H9 (cell line): ENCODE results near the gene ZNF487. TPM values are rescaled to one million over a fixed set of nuclear protein-coding genes. Genes with fewer than 3 reads are reported as not detected.
"Not testable (repeated sequence)": the region's sequence is repeated elsewhere in the genome, so short reads cannot be mapped to it uniquely, and the experiment has no call there.

ENCODE experiments used
- DNase-seq: peaks from one replicate; pipeline ENCODE4 v3.0.0-alpha.2; 2017
- H2AFZ ChIP-seq: one replicate; pipeline ENCODE4 v1.6.1; 2013; ENCODE audit warnings: mild to moderate bottlenecking, low read length, control low read depth, moderate library complexity
- H2AK5ac ChIP-seq: 2 replicates; pipeline ENCODE4 v1.6.1; 2013; ENCODE audit warnings: low read length, control low read depth, mixed read lengths; ENCODE audit not compliant: insufficient read length
- H2BK120ac ChIP-seq: one replicate; pipeline ENCODE4 v1.6.1; 2013; ENCODE audit warnings: low read depth, mild to moderate bottlenecking, low read length, control low read depth, inconsistent platforms; ENCODE audit not compliant: poor library complexity, severe bottlenecking
- H2BK12ac ChIP-seq: 2 replicates; pipeline ENCODE4 v1.6.1; 2013; ENCODE audit warnings: low read length, control low read depth, mixed read lengths, low read depth; ENCODE audit not compliant: insufficient read length
- H2BK15ac ChIP-seq: 2 replicates; pipeline ENCODE4 v1.6.1; 2013; ENCODE audit warnings: low read depth, low read length, control low read depth
- H2BK20ac ChIP-seq: one replicate; pipeline ENCODE4 v1.6.1; 2013; ENCODE audit warnings: low read depth, mild to moderate bottlenecking, low read length, control low read depth, inconsistent platforms; ENCODE audit not compliant: poor library complexity, severe bottlenecking
- H2BK5ac ChIP-seq: 2 replicates; pipeline ENCODE4 v1.6.1; 2013; ENCODE audit warnings: low read length, control low read depth, mixed read lengths; ENCODE audit not compliant: insufficient read length
- H3K14ac ChIP-seq: 2 replicates; pipeline ENCODE4 v1.6.1; 2013; ENCODE audit warnings: low read length, control low read depth; ENCODE audit not compliant: insufficient read depth
- H3K18ac ChIP-seq: 2 replicates; pipeline ENCODE4 v1.6.1; 2013; ENCODE audit warnings: low read depth, mild to moderate bottlenecking, mixed read lengths, low read length, control low read depth; ENCODE audit not compliant: insufficient read length
- H3K23ac ChIP-seq: 2 replicates; pipeline ENCODE4 v1.6.1; 2013; ENCODE audit warnings: low read length, control low read depth, mixed read lengths, low read depth; ENCODE audit not compliant: insufficient read length
- H3K23me2 ChIP-seq: 2 replicates; pipeline ENCODE4 v1.6.1; 2013; ENCODE audit warnings: low read depth, mild to moderate bottlenecking, mixed read lengths, low read length, control low read depth; ENCODE audit not compliant: insufficient read length, poor library complexity, severe bottlenecking
- H3K27ac ChIP-seq: 2 replicates; pipeline ENCODE4 v1.5.1; 2013; ENCODE audit warnings: low read length, control low read depth, mixed read lengths, low read depth; ENCODE audit not compliant: insufficient read length
- H3K27me3 ChIP-seq: 2 replicates; pipeline ENCODE4 v1.6.1; 2013; ENCODE audit warnings: low read length, control low read depth, inconsistent platforms; ENCODE audit not compliant: insufficient read depth
- H3K4ac ChIP-seq: 2 replicates; pipeline ENCODE4 v1.6.1; 2013; ENCODE audit warnings: low read depth, mild to moderate bottlenecking, control low read depth, inconsistent platforms, low read length, moderate library complexity
- H3K4me1 ChIP-seq: 2 replicates; pipeline ENCODE4 v1.6.1; 2013; ENCODE audit warnings: low read length, control low read depth, inconsistent platforms; ENCODE audit not compliant: insufficient read depth
- H3K4me2 ChIP-seq: 2 replicates; pipeline ENCODE4 v1.6.1; 2013; ENCODE audit warnings: low read length, control low read depth, mixed read lengths; ENCODE audit not compliant: insufficient read length, insufficient read depth
- H3K56ac ChIP-seq: 2 replicates; pipeline ENCODE4 v1.6.1; 2013; ENCODE audit warnings: low read depth, mild to moderate bottlenecking, mixed read lengths, low read length, control low read depth; ENCODE audit not compliant: insufficient read length
- H3K79me1 ChIP-seq: 2 replicates; pipeline ENCODE4 v1.6.1; 2013; ENCODE audit warnings: low read depth, mild to moderate bottlenecking, moderate library complexity, low read length, control low read depth, inconsistent platforms; ENCODE audit not compliant: insufficient read depth, poor library complexity, severe bottlenecking
- H3K79me2 ChIP-seq: 2 replicates; pipeline ENCODE4 v1.6.1; 2013; ENCODE audit warnings: low read length, control low read depth, inconsistent platforms; ENCODE audit not compliant: insufficient read depth
- H3K9ac ChIP-seq: 2 replicates; pipeline ENCODE4 v1.6.1; 2013; ENCODE audit warnings: low read length, control low read depth, mixed read lengths; ENCODE audit not compliant: insufficient read length; ENCODE audit errors: extremely low read depth
- H3K9me3 ChIP-seq: one replicate; pipeline ENCODE4 v1.6.1; 2013; ENCODE audit warnings: low read depth, low read length, inconsistent platforms; ENCODE audit not compliant: control insufficient read depth
- H3T11ph ChIP-seq: one replicate; pipeline ENCODE4 v1.6.1; 2013; ENCODE audit warnings: mild to moderate bottlenecking, low read length, control low read depth, inconsistent platforms
- H4K20me1 ChIP-seq: one replicate; pipeline ENCODE4 v1.6.1; 2013; ENCODE audit not compliant: control insufficient read depth, insufficient read length, insufficient read depth
- H4K5ac ChIP-seq: 2 replicates; pipeline ENCODE4 v1.6.1; 2013; ENCODE audit warnings: low read depth, mild to moderate bottlenecking, mixed read lengths, low read length, control low read depth; ENCODE audit not compliant: insufficient read length
- H4K8ac ChIP-seq: replicated peaks from 2 replicates; pipeline ENCODE4 v1.6.1; 2013; ENCODE audit warnings: low read length, control low read depth, mixed read lengths, low read depth; ENCODE audit not compliant: insufficient read length
- H4K91ac ChIP-seq: 2 replicates; pipeline ENCODE4 v1.6.1; 2013; ENCODE audit warnings: low read depth, mild to moderate bottlenecking, moderate library complexity, mixed read lengths, low read length, control low read depth; ENCODE audit not compliant: insufficient read length
- H3K27ac Mint-ChIP-seq, 3 experiments: 2 replicates in 2 of 3; 3 replicates in 1 of 3; pipeline ENCODE4 v1.8.0; 2020 to 2021; ENCODE audit warnings: mixed read lengths in 3 of 3, mild to moderate bottlenecking in 1 of 3, moderate library complexity in 1 of 3
- H3K27me3 Mint-ChIP-seq: 2 replicates; pipeline ENCODE4 v1.8.0; 2021; ENCODE audit warnings: low read depth, mild to moderate bottlenecking, moderate library complexity, mixed read lengths
- H3K36me3 Mint-ChIP-seq, 3 experiments: 2 replicates in 2 of 3; 3 replicates in 1 of 3; pipeline ENCODE4 v1.8.0; 2020 to 2021; ENCODE audit warnings: low read depth in 3 of 3, mixed read lengths in 3 of 3; ENCODE audit not compliant: insufficient read depth in 1 of 3
- H3K4me1 Mint-ChIP-seq, 2 experiments: 2 replicates each; pipeline ENCODE4 v1.8.0; 2020; ENCODE audit warnings: mixed read lengths in 2 of 2
- H3K4me3 Mint-ChIP-seq, 2 experiments: 2 replicates in 1 of 2; 3 replicates in 1 of 2; pipeline ENCODE4 v1.8.0; 2020 to 2021; ENCODE audit warnings: mild to moderate bottlenecking in 2 of 2, mixed read lengths in 2 of 2, moderate library complexity in 1 of 2
- H3K9me3 Mint-ChIP-seq, 2 experiments: 2 replicates in 1 of 2; 3 replicates in 1 of 2; pipeline ENCODE4 v1.8.0; 2020; ENCODE audit warnings: mild to moderate bottlenecking in 2 of 2, mixed read lengths in 2 of 2, moderate library complexity in 1 of 2
- CTCF ChIP-seq: fragments of 200-600 bp; sonication (generic); conservative IDR thresholded peaks from 3 replicates; pipeline ENCODE4 v1.8.0; 2021; ENCODE audit warnings: antibody characterized with exemption, mild to moderate bottlenecking
- WGBS: extraction: QIAGEN DNeasy Blood & Tissue Kit; methylation state at CpG from one replicate; pipeline ENCODE4 v1.1.7; 2013; ENCODE audit warnings: missing lambda C conversion rate, low lambda C conversion rate, mixed read lengths; ENCODE audit not compliant: insufficient read length; ENCODE audit errors: extremely low coverage; 5-methylcytosine and 5-hydroxymethylcytosine counted together
- total RNA-seq: library from RNA; stranded (reverse); gene quantifications from 2 replicates; pipeline ENCODE4 v1.2.1, GENCODE V29; 2021

ZNF487 gene
- total RNA-seq, 1 experiment from 2014 or later = 1.4 TPM

GRCh38 chr10:43453266-43453831 lies 16.4 kb downstream of the ZNF487 start:
- no peaks in the 10 kb centered on the region for H3K27me3 ChIP-seq
- H4K91ac ChIP-seq = no peak overlapping the region
- Mint-ChIP-seq H3K27me3 (no peaks in the 10 kb centered on the region), H3K9me3 (no peaks in the 10 kb centered on the region; a peak in 1 of 5 replicates), H3K27ac (peak overlapping the region in 1 of 3 experiments; percentile 85; a peak in 1 of 7 replicates), H3K36me3 (peaks cover 0 to 2% (median 0%) of the 10 kb centered on the region in 3 experiments; a peak in 1 of 7 replicates), H3K4me1 (peaks cover 19% of the 10 kb centered on the region in 2 experiments), H3K4me3 (no peak overlapping the region)
- H3K14ac ChIP-seq = no peak overlapping the region
- no peak overlapping the region for H2BK5ac ChIP-seq
- H3K18ac ChIP-seq = no peak overlapping the region
- H2BK20ac ChIP-seq = no peak overlapping the region
- H4K20me1 ChIP-seq = no peaks in the 10 kb centered on the region
- H4K5ac ChIP-seq = no peak overlapping the region
- H3K9ac ChIP-seq = no peak overlapping the region
- no peak overlapping the region for H2AK5ac ChIP-seq
- no peak overlapping the region for H2BK120ac ChIP-seq
- no peaks in the 10 kb centered on the region for H3K79me2 ChIP-seq
- H2AFZ ChIP-seq = no peak overlapping the region
- H3K4me1 ChIP-seq = peaks cover 4% of the 10 kb centered on the region; the same call in 1 of the 2 replicates
- TF ChIP-seq CTCF = no peak
- H3K27ac ChIP-seq = no peak overlapping the region
- H3K79me1 ChIP-seq = no peaks in the 10 kb centered on the region
- H3K4me2 ChIP-seq = no peak overlapping the region
- no peak for DNase-seq
- no peak overlapping the region for H2BK15ac ChIP-seq
- no peak overlapping the region for H3T11ph ChIP-seq
- H2BK12ac ChIP-seq = no peak overlapping the region
- H3K56ac ChIP-seq = no peak overlapping the region
- H3K9me3 ChIP-seq = no peaks in the 10 kb centered on the region
- H4K8ac ChIP-seq = no peak overlapping the region
- H3K23me2 ChIP-seq = no peaks in the 10 kb centered on the region
- H3K23ac ChIP-seq = no peak overlapping the region
- no CpG with 5 or more reads among the region's 4 CpGs for WGBS
- H3K4ac ChIP-seq = no peak overlapping the region

GRCh38 chr10:43454025-43454424 lies 17.1 kb downstream of the ZNF487 start:
- H3K18ac ChIP-seq, H3K23me2 ChIP-seq, DNase-seq, H3K56ac ChIP-seq, H3K9me3 ChIP-seq, H4K5ac ChIP-seq, H3K9me3 Mint-ChIP-seq, H2BK15ac ChIP-seq, H2BK120ac ChIP-seq, H2AK5ac ChIP-seq, H3K36me3 Mint-ChIP-seq, H3K4me2 ChIP-seq, H4K8ac ChIP-seq, H2BK12ac ChIP-seq, H3K4me1 ChIP-seq, H4K91ac ChIP-seq, H2BK5ac ChIP-seq, H3T11ph ChIP-seq, H3K79me1 ChIP-seq, H3K27ac Mint-ChIP-seq, H3K27me3 Mint-ChIP-seq, H3K9ac ChIP-seq, H4K20me1 ChIP-seq, H3K4ac ChIP-seq, H3K27me3 ChIP-seq, H2BK20ac ChIP-seq, H2AFZ ChIP-seq, H3K27ac ChIP-seq, H3K79me2 ChIP-seq, H3K14ac ChIP-seq, H3K23ac ChIP-seq: not testable (repeated sequence)
- no CpG with 5 or more reads among the region's 9 CpGs for WGBS
- H3K4me3 Mint-ChIP-seq = peak overlapping the region in 1 of 2 experiments; percentile 91; a peak in 3 of 5 replicates
- H3K4me1 Mint-ChIP-seq = peaks cover 25 to 26% of the 10 kb centered on the region in 2 experiments
